ENCODE measurements around the gene RTKN. TPM values are rescaled to one million over a fixed set of nuclear protein-coding genes. Genes with fewer than 3 reads are reported as not detected.

RTKN gene
- total RNA-seq, 2 donors from 2014 or later = 36.1 to 80.8 TPM

DNA sequence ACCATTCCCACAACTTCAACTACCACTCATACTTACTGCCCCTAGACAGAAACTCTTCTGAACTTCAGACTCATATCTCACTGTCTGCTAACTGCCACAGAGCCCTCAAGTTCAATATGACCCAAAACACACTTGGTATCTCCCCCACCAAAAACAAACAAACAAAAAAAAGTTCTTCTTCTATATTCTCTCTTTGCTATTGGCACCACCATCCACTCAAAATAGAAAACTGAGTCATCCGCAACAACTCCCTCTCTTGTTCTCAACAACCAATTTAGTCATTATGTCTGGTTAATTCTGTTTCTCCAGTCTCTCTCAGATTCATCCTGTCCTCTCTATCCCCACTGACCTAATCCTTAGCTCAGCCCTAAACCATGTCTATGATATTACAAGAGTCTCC is 54.4 kb downstream of the RTKN start:
- no peak overlapping the region for H3K27ac ChIP-seq
- H3K36me3 ChIP-seq (replicated peaks in 1 of 2; ENCODE audit: insufficient read depth in 1 of 2, low read depth in 2 of 2) = no peaks in the 10 kb centered on the region
- ATAC-seq (no peak), DNase-seq (no peak)
- intact Hi-C loops (cut with DNase I) = no loop called here
- H3K9me3 ChIP-seq = no peaks in the 10 kb centered on the region
- H3K4me3 ChIP-seq = no peak overlapping the region
- WGBS, 2 donors = 94 to 97% methylated on average over 1 of the region's 1 CpG
- H3K27me3 ChIP-seq = no peaks in the 10 kb centered on the region
- no peak for TF ChIP-seq POLR2A (IDR thresholded peaks at IDR 0.05)
- TF ChIP-seq, protein P1, sequence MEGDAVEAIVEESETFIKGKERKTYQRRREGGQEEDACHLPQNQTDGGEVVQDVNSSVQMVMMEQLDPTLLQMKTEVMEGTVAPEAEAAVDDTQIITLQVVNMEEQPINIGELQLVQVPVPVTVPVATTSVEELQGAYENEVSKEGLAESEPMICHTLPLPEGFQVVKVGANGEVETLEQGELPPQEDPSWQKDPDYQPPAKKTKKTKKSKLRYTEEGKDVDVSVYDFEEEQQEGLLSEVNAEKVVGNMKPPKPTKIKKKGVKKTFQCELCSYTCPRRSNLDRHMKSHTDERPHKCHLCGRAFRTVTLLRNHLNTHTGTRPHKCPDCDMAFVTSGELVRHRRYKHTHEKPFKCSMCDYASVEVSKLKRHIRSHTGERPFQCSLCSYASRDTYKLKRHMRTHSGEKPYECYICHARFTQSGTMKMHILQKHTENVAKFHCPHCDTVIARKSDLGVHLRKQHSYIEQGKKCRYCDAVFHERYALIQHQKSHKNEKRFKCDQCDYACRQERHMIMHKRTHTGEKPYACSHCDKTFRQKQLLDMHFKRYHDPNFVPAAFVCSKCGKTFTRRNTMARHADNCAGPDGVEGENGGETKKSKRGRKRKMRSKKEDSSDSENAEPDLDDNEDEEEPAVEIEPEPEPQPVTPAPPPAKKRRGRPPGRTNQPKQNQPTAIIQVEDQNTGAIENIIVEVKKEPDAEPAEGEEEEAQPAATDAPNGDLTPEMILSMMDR (IDR thresholded peaks at IDR 0.05) = no peak
- H3K4me1 ChIP-seq = peaks cover 41% of the 10 kb centered on the region

DNA sequence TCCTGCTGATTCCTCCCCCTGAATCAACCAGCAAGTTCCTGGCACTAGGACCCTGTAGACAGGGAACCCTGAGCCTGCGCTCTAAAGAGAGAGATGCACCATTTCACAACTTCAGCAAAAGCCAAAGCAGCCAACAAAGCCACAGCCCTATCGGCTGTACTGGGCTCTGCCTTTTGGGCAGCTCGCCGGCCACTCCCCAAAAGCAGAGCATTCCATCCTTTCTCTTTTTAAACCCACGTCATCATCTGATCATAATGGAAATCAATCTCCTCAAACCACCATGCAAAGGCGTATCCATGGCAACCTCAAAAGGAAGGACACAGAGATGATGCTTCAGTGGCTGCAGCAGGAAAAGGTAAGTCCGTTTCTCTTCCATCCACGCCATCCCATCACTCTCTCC is 56.3 kb downstream of the RTKN start:
- Histone ChIP-seq H3K4me3 (no peak overlapping the region), H3K4me1 (peaks cover 44% of the 10 kb centered on the region), H3K36me3 (replicated peaks in 1 of 2; ENCODE audit: insufficient read depth in 1 of 2, low read depth in 2 of 2) (no peaks in the 10 kb centered on the region), H3K27ac (no peak overlapping the region), H3K27me3 (no peaks in the 10 kb centered on the region), H3K9me3 (no peaks in the 10 kb centered on the region)
- ATAC-seq (no peak), DNase-seq (no peak)
- TF ChIP-seq, protein P1 (IDR thresholded peaks at IDR 0.05) = no peak
- no peak for TF ChIP-seq POLR2A (IDR thresholded peaks at IDR 0.05)
- intact Hi-C loops (cut with DNase I) = no loop called here
- WGBS, 2 donors = 86% methylated on average over 8 of the region's 8 CpGs

DNA sequence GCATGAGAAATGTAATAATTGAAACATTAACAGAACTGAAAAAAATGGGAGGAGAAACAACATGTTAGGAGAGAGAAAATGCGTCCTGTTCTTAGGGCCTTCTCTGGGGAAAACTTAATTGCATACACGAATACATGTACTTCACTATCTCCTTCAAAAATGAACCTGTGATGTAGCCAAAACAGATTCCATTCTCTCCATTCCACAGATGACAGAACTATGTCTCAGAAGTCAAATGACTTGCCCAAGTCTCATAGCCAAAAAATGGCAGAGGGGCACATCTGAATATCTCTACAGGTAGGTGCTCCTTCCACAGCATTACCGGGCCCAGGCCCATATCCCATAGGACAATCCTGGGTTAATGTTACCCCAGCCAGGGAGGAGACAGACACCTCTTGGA is 57.7 kb downstream of the RTKN start:
- Histone ChIP-seq H3K4me3 (no peak overlapping the region), H3K36me3 (replicated peaks in 1 of 2; ENCODE audit: insufficient read depth in 1 of 2, low read depth in 2 of 2) (no peaks in the 10 kb centered on the region), H3K9me3 (no peaks in the 10 kb centered on the region), H3K4me1 (peaks cover 44% of the 10 kb centered on the region), H3K27me3 (no peaks in the 10 kb centered on the region), H3K27ac (peak overlapping the region in 1 of 4 donors; percentile 71)
- intact Hi-C loops (cut with DNase I) = no loop called here
- 70 to 72% methylated on average over 3 of the region's 3 CpGs for WGBS, 2 donors
- TF ChIP-seq POLR2A (IDR thresholded peaks at IDR 0.05) = no peak
- TF ChIP-seq, protein P1 (IDR thresholded peaks at IDR 0.05) = no peak
- DNase-seq (no peak), ATAC-seq (no peak)

DNA sequence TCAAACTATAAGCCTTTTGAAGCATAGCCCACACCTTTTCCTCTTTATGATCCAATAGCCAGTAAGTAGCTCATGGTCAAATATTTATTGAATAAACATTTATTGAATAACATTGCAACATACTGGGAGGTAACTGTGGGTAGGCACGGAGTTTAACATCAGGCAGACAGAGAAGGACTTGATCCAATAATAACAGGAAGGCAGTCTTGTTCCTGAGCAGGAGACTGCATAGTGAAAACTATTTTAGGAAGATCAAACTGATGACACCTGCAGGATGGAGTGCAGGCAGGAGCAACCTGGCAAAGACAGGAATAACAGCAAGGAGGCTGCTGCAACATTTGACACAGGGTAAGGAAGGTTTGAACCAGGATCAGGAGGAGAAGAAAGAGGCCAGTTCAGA is 58.5 kb downstream of the RTKN start:
- WGBS, 2 donors = 3 to 9% methylated on average over 1 of the region's 1 CpG
- no peak overlapping the region for H3K4me3 ChIP-seq
- H3K27ac ChIP-seq = peak overlapping the region in 3 of 4 donors; percentile 34 to 71 (median 47)
- intact Hi-C loops (cut with DNase I) = no loop called here
- H3K36me3 ChIP-seq (replicated peaks in 1 of 2; ENCODE audit: insufficient read depth in 1 of 2, low read depth in 2 of 2) = no peaks in the 10 kb centered on the region
- H3K27me3 ChIP-seq = no peaks in the 10 kb centered on the region
- no peak for TF ChIP-seq POLR2A (IDR thresholded peaks at IDR 0.05)
- TF ChIP-seq, protein P1 (IDR thresholded peaks at IDR 0.05) = no peak
- ATAC-seq (peak; percentile 89), DNase-seq (peak in 3 of 4 donors; percentile 23 to 55 (median 38))
- peaks cover 43% of the 10 kb centered on the region for H3K4me1 ChIP-seq
- no peaks in the 10 kb centered on the region for H3K9me3 ChIP-seq

DNA sequence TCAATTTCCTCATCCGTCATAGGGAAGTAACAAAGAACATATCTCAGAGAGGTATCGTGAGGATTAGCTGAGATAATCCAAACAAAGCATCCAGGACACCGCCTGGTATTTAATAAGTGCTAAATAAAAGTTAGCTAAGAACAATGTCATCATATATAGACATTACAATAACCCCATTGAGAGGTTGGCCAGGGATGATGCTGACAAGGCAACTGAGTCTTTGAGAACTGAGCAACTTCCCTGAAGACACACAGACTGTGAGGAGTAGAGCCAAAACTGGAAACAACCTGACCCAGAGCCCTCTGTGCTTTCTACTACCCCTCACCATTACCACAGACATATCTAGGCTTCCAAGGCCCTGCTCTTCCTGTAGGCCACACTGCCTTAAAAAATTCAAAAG is 60.0 kb downstream of the RTKN start:
- H3K27me3 ChIP-seq = no peaks in the 10 kb centered on the region
- WGBS, 2 donors = 92 to 94% methylated on average over 3 of the region's 3 CpGs
- no peak overlapping the region for H3K27ac ChIP-seq
- peaks cover 43% of the 10 kb centered on the region for H3K4me1 ChIP-seq
- TF ChIP-seq, protein P1 (IDR thresholded peaks at IDR 0.05) = no peak
- no peak for TF ChIP-seq POLR2A (IDR thresholded peaks at IDR 0.05)
- intact Hi-C loops (cut with DNase I) = no loop called here
- H3K36me3 ChIP-seq (replicated peaks in 1 of 2; ENCODE audit: insufficient read depth in 1 of 2, low read depth in 2 of 2) = peaks cover 3 to 5% of the 10 kb centered on the region in 2 donors
- ATAC-seq (no peak), DNase-seq (no peak)
- no peak overlapping the region for H3K4me3 ChIP-seq
- no peaks in the 10 kb centered on the region for H3K9me3 ChIP-seq
